ENCODE data around the gene BMF. TPM values are rescaled to one million over a fixed set of nuclear protein-coding genes. Genes with fewer than 3 reads are reported as not detected.

Gene BMF
- total RNA-seq, 1 experiment from 2014 or later: 13.2 TPM

DNA sequence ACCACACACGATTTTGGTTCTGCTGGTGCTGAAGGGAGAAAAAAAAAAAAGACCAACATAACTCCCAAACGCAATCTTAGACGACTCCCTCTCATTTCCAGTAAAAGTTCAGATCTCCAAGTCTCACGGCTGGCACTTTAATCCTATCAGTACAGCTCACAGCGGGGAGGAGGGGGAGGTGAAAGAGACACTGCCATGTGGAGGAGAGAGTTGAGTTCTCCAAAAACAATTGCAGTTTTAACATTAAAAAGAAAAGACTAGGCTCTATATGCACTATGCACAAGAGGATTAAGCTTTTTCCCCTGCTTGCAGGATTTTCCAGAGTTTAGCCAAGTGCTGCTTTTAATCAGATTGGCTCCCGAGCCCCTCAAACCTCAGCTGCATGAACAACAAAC lies 16.8 kb downstream of the BMF start:
- Histone ChIP-seq H4K20me1 (ENCODE audit: control insufficient read depth, insufficient read depth, insufficient read length) (no peaks in the 10 kb centered on the region), H2BK12ac (ENCODE audit: insufficient read length, low read depth, low read length) (no peak overlapping the region), H3K4ac (ENCODE audit: low read depth, low read length) (no peak overlapping the region), H2AFZ (ENCODE audit: low read length) (no peak overlapping the region), H3K9me3 (ENCODE audit: control insufficient read depth, low read depth, low read length) (no peaks in the 10 kb centered on the region), H3K79me2 (ENCODE audit: insufficient read depth, low read length) (no peaks in the 10 kb centered on the region), H2BK15ac (ENCODE audit: low read depth, low read length) (no peak overlapping the region), H3K27me3 (ENCODE audit: insufficient read depth, low read length) (no peaks in the 10 kb centered on the region), H3K23ac (ENCODE audit: insufficient read length, low read depth, low read length) (no peak overlapping the region), H3K4me2 (ENCODE audit: insufficient read depth, insufficient read length, low read length) (peak overlapping the region; percentile 19), H4K91ac (ENCODE audit: insufficient read length, low read depth, low read length) (no peak overlapping the region), H3K23me2 (ENCODE audit: insufficient read length, low read depth, low read length, poor library complexity, severe bottlenecking) (no peaks in the 10 kb centered on the region), H3K9ac (ENCODE audit: extremely low read depth, insufficient read length, low read length) (no peak overlapping the region), H3T11ph (ENCODE audit: low read length) (no peak overlapping the region), H3K4me1 (ENCODE audit: insufficient read depth, low read length) (peaks cover 24% of the 10 kb centered on the region), H3K27ac (ENCODE audit: insufficient read length, low read depth, low read length) (no peak overlapping the region), H3K56ac (ENCODE audit: insufficient read length, low read depth, low read length) (no peak overlapping the region), H3K18ac (ENCODE audit: insufficient read length, low read depth, low read length) (no peak overlapping the region), H2AK5ac (ENCODE audit: insufficient read length, low read length) (no peak overlapping the region), H3K79me1 (ENCODE audit: insufficient read depth, low read depth, low read length, poor library complexity, severe bottlenecking) (no peaks in the 10 kb centered on the region), H4K8ac (replicated peaks; ENCODE audit: insufficient read length, low read depth, low read length) (no peak overlapping the region), H2BK120ac (ENCODE audit: low read depth, low read length, poor library complexity, severe bottlenecking) (no peak overlapping the region), H2BK20ac (ENCODE audit: low read depth, low read length, poor library complexity, severe bottlenecking) (no peak overlapping the region), H4K5ac (ENCODE audit: insufficient read length, low read depth, low read length) (no peak overlapping the region), H2BK5ac (ENCODE audit: insufficient read length, low read length) (no peak overlapping the region), H3K14ac (ENCODE audit: insufficient read depth, low read length) (no peak overlapping the region)
- no peak for DNase-seq
- Mint-ChIP-seq H3K27me3 (ENCODE audit: low read depth) (no peaks in the 10 kb centered on the region), H3K36me3 (ENCODE audit: insufficient read depth in 1 of 3, low read depth in 3 of 3) (peaks cover 6 to 52% (median 16%) of the 10 kb centered on the region in 3 experiments), H3K9me3 (no peaks in the 10 kb centered on the region; a peak in 1 of 5 replicates), H3K4me3 (peak overlapping the region; percentile 1 to 66), H3K27ac (peak overlapping the region; percentile 0 to 96 (median 79); a peak in 5 of 7 replicates), H3K4me1 (peaks cover 91 to 96% of the 10 kb centered on the region in 2 experiments)
- TF ChIP-seq CTCF (conservative IDR thresholded peaks at IDR 0.05): no peak
- WGBS (ENCODE audit: extremely low coverage, insufficient read length, low lambda C conversion rate): no CpG with 5 or more reads among the region's 6 CpGs

All from H9 (cell line).